HG03066 (cell line): Measurements from ENCODE around the gene CDH5.

Experiments used
- ATAC-seq: cut with Tn5 transposase; IDR thresholded peaks from one replicate; pipeline ENCODE4 v1.9.1; 2021; ENCODE audit warnings: low read depth; ENCODE audit not compliant: unreplicated experiment

Gene CDH5

DNA sequence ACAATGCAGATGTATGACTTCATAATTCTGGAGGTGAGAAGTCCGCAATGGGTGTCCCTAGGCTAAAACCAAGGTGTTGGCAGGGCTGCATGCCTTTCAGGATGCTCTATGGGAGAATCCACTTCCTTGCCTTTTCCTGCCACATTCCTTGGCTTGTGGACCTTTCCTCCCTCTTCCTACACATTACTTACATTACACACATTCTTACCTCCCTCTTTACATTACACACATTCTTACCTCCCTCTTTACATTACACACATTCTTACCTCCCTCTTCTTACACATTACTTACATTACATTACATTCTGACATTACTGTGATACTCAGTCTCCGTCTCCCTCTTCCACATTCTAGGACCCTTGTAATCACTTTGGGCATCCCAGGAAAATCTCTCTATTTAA, 14.2 kb upstream of the CDH5 start:
- no peak for ATAC-seq

DNA sequence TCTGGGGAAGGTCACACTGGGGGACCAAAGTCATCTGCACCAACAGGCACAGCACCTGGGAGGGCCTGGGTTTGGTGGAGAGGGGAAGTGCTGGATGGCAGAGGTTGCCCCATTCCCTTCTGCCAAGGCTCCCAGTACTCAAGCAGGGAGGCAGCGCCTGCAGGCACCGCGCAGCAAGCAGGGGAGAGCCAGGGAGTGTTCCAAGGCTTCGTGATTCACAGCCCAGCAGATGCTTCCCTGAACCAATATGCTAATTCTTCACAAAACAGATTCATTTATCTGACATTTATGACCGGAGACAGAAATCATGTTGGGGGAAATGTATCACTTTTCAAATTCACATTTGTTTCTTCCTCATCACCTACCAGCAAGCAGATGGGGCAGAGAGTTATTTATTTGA, 13.4 kb upstream of the CDH5 start:
- ATAC-seq: no peak

DNA sequence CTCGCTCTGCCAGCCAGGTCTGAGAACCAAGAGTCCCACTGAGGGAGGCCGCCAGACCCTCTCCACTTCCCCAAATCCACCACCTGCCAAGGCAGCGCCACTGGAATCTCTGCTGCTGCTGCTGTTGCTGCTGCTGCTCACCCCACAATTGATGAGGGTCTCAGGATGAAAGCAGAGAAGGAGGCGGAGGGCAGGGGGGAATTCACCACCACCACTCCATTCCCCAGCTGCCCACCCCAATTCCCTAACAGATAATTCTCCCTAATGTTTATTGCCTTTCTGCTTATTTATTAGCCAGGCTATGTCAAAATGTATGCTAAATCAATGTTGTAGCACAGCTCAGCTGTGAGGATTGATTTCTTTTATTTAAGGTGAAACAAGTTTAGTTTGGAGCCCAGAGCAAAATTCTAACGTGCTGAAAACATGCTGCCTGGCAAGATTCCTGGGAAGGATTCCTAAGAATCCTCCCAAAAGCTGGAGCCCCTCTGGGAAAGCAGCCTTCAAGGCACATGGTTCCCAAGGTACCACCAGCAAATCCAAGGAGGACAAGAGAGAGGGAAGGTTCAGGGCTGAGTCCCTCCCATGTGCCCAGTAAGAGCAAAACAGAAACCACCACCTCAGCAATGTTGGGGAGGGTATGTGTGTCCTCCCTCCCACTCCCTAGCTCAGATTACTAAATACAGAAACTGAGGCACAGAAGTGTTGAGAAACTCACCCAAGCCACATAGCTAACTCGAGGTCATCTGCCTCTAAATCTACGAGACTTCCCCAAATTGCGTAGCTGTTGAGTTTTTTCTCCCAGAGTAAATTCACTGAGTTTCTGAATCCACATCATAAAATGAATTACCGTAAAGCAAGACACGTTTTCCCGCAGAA, 12.2 kb upstream of the CDH5 start:
- ATAC-seq: no peak

DNA sequence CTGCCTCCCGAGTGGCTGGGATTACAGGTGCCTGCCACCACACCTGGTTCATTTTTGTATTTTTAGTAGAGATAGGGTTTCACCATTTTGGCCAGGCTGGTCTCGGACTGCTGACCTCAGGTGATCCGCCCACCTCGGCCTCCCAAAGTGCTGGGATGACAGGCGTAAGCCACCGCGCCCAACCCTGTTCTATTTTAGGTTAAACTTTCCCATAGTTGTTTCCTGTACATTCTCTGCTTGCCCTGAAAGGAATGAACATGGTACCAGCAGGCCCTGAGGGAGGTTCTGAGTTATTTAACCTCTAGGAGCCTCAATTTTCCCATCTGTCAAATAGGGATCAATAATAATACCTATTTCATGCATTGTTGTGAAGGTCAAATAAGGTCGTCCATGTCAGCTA, 11.0 kb upstream of the CDH5 start:
- ATAC-seq: no peak

DNA sequence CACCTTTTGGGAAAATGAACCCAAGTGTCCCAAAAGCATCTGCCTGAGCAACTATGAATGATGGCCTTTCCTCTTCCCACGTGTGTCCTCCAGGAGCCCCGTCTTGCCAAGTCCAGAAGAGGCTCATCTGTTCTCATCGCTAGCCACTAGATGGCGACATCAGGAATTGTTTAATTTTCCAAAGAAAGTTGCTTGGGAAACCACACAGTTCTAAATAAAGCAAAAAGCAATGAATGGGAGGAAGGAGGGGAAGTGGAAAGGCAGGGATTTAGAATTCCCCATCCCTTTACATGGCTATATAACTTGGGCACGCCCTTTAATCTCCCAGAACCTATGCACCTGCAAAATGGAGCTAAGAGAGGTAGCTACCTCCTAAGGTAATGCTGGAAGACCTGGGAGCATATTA, 9.0 kb upstream of the CDH5 start:
- no peak for ATAC-seq

DNA sequence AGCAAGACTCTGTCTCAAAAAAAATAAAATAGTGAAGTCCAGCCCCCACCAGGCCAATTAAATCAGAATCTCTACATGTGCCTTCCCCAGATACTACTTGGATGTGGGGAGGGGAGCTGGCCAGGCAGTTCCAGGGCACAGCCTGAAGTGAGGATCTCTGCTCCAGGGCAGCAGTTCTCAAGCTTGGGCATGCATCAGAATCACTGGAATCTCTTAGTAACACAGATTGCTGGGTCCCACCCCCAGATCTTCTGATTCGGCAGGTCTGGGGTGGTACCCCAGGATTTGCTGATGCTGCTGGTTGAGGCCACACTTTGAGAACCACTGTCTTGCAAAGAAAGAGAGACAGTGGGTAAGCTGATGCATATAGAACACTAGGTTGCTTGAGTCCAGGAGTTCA, 8.3 kb upstream of the CDH5 start:
- no peak for ATAC-seq

DNA sequence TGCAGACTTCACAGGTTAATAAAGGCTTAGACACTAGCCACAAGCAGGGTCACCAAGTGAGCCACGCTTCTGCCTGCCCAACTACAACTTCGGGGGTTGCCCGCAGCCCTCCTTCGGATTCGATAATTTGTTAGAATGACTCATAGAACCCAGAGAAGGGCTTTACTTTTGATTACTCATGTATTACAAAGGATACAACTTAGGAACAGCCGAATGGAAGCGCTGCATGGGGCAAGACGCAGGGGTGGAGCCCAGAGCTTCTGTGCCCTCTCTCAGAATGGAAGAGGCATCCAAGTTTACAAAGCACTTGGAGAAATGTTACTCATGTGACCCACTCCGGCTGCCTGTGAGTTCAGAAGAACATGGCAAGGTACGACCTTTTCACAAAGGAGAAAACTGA, 7.5 kb upstream of the CDH5 start:
- no peak for ATAC-seq

DNA sequence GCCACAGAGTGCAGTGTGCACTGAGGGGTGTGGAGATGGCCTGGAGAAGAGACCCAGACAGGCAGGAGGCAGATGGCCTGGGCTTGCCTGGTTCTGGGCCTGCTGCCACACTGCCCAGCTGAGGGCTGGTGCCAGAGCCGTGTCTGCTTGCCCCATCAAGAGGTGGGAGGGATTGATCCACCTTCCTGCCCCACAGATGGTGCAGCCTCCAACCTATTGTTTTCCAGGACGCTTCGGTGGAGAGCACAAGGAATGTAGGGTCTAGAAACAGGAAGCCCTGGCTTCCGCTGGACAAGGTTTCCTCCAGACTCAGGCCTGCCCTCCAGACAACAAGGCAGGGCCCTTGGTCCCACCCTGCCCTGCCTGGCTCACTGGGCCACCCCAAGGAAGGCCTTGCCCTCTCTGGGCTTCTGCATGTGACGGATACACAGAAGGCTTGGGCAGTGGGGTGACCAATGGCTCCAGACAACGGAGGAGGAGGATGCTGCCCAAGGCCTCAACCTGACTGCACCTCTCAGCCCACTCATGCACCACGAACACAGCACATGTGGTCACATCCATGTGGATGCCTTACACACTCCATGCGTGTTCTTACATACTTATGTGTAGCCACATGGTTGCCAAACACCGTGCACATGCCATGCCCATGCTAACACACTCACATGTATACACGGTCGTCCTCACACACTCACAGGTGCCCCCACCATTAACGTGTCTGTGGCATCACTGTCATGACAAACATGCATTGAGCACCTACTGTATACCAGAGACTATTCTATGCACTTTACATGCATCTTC, 6.5 kb upstream of the CDH5 start:
- no peak for ATAC-seq

DNA sequence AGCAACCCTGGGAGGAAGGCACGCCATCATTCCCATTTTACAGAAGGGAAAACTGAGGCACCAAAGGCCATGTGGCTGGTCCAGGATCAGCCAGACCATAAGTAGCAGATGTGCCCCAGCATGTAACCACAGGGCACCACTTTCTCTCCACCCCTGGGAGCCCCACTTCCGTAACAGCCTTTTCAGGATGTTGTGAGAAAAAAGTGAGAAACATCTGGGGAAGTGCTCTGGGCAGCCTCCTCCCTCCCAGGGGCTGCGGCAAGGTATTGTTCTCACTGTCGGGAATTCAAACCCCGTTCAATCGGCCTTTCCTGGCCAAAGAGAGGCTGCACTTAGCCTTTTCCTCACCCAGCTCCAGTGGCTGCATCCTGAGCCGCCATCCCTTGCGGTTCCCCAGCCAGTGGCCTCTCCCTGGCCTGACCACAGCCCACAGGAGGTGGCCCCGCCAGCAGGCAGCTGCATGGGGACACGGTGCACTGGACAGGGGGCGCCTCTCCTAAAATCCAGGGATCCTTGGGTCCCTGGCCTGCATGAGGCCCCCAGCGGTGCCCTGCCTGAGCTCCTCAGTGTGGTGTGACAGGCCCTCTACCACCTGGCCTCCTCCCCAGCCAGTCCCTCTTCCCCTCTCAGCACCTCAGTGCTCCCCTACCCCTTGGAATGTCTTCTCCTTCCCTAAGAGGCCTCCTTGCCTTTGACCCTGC, 5.7 kb upstream of the CDH5 start:
- ATAC-seq: no peak

DNA sequence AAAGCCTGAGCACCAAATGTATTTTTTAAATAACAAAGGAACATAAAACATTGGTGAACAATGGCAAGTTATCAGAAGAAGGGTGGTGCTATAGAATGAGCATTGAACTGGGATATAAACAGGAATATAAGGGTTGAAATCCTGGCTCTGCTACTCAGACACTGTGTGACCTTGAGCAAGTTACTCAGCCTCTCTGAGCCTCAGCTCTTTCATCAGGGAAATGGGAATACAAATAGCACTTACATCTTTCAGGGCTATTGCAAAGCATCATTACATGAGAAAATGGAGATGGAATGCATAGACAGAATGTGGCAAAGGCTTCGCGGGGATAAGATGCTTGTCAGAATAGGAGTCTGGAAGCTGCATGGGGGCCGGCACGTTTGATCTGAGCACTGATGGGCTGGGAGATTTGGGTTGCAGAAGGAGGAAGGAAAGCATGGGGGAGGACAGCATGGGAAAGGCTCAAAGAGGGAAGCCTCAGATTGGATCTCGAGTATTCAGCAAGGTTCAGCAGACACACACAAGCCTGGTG, 4.8 kb upstream of the CDH5 start:
- ATAC-seq: no peak

DNA sequence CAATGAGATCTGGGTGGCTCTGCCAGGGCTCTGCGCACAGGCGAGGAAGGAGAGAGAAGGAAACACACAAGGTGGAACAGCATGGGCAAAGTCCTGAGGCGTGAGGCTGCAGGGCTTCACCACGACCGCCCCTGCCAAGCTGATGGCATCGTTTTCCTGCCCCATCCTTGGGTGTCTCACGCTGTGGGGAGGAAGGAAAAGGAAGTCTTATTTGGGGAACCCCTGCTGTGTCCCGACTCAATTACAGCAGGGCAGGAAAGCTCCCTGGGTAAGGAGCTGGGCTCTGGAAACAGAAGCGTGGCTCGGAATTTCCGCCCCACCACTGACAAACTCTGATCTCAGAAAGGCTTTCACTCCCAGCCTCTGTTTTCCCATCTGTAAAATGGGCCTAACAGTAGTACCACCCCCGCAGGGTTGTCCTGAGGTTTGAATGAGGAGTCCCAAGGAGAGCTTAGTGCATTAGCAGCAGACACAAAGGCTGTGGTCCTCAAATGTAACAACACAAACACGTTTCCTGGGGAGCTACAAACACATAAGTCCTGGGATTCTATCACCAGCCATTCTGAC, 3.2 kb upstream of the CDH5 start:
- no peak for ATAC-seq

DNA sequence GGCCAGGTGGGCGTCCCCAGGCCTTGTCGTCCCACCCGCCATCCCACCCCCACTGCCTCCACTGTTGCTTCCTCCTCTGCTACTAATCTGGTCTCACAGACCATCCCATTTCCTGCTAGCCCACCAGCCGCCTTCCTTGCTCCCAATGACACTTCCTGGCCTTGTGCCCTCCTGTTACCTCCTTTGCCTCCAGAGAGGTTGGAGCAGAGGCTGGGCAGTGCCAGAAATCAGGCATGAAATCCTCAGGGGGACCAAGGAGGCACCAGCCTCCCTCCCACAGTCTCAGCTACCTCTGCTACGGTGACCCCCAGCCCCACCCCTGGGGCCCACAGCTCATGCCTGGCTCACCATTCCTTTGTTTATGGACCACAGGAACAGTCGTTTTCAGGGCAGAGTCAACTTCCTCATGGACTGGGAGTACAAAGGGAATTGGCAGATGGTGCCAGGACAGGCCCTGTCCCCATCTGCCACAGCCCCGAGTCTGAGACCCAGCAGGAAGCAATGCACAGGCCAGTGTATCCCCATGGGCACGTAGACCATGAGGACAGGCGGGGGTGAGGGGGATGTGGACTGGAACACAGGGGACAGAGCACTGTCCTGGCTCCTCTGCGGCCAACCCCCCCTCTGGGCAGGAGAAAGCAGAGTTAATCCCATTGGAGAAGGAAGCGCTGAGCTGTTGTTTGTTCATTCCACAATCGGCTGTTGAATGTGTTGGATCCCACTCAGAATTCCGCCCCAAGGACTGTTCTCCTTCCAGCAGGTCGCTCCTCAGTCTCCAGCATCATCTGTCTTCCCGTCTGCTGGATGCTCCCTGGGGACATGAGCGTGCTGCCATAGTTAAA, 2.2 kb upstream of the CDH5 start:
- no peak for ATAC-seq

DNA sequence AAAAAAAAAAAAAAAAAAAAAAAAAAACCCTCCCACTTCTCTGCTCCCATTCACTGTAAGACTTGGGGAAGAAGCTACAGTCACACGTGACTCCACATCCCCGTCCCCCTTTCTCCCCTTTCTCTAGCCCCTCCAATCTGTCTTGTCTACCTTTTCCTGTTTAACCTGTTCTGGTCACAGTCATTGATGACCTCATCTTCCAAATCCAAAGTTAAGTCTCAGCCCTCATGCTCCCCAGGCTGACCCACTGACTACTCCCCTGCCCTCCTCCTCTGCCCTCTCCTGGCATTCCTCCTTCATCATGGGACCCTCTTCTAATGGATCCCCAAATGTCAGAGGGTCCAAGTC, 1.6 kb upstream of the CDH5 start:
- ATAC-seq: no peak

DNA sequence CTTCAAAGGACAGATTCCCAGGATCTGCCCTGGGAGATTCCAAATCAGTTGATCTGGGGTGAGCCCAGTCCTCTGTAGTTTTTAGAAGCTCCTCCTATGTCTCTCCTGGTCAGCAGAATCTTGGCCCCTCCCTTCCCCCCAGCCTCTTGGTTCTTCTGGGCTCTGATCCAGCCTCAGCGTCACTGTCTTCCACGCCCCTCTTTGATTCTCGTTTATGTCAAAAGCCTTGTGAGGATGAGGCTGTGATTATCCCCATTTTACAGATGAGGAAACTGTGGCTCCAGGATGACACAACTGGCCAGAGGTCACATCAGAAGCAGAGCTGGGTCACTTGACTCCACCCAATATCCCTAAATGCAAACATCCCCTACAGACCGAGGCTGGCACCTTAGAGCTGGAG, 840 bp upstream of the CDH5 start:
- ATAC-seq: no peak

DNA sequence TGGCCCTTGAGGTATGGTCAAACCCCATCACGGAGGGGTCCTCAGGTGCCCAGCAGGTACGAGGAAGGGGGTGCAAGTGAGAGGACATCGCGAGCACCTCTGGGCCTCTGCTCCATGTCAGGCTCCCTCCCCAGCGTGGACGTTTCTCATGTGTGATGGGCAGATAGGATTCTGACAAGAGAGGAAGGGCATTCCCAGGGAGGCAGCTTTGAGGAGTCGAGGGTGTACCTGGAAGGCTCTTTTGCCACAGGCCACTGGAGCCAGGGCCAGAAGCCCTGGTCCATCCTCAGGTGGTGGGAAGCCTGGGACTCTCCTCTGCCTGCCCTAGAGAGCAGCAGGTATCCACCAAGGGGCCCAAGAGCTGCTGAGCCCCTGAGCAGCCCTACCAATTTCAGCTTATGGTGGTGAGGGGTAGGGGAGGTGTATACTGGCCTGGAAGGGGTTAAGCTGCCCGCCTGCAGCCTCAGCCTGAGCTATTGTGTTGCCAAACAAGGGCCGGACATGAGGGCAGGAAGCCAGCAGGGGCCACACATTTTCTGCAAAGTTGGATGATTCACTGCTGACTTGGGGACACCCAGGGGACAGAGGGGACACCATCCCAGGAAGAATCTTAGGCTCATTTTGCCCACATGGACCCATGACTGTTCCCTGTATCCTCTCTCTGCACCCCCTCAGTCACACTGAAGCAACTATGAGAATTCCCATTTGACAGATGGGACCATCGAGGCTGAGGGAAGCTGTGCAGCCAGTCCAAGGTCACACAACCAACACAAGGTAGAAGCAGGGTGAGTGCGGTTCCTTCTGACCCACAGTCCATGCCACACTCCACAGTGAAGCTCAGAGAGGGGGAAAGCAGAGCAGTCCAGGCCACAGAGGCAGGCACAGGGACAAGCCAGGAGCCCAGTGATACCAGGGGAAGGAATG, 1.7 kb downstream of the CDH5 start:
- ATAC-seq: no peak

DNA sequence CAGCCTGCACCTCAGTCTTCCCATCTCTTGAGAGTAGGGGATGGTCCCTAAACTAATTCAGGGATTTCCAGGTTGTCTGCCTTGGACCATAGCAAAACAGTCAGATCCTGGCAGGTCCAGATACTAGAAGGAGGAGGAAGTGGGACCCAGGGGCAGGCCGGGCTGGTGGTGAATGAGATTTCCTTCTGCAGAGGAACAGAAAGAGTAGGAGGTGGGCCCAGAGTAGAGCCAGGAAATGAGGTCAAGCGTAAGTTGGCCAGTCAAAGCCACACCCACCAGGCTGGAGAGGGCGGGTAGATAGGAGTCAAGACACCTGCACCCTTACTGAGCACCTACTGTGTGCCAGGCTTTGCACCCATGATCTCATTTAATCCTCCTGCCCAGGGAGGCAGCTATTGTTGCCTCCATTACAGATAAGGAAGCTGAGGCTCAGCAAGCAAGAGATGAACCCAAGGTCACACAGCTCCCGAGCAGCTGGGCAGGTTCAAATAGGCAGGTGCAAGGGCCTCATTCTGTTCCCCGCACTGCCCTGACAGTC, 2.6 kb downstream of the CDH5 start:
- ATAC-seq: no peak

DNA sequence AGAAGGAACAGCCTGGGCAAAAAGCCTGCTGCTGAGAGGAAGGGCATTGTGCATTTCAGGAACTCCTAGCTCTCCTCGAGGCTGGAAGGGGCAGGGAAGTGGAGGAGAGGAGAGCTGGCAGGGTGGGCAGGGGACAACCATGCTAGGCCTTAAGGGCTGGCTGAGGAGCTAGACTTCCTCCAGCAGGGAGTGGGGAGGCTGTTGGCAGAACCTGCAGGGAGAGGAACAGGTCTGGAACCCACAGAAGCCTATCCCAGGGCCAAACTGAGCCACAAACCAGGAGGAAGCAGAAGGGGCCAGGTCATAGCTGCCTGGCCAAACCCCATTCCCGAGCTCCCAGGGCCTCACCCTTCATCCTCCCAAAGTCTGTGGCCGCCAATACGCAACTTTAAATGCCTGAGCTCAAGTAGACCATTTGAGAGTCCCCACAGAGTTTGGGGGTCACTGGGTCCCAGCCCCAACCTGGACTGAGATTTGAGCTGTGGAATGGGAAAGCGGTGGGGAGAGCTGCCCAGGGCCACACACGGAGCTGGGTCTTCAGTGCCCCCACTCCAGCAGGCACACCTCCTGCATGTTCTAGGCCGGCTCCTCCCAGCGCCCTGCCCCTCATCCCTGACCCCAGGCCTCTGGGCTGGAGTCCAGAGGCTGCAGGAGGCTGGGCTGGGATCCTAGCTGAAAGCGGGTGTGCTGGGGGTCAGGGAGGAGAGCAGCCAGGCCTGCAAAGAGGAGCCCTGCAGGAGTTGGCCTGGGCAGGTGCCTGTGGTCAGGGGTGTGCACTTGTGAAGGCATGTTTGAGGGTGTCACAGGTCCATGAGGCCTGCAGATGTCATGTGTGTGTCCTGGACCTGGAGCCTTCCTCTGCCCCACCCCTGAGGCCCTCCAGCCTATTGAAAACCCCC, 4.5 kb downstream of the CDH5 start:
- no peak for ATAC-seq
